ENCODE results near the gene DAZAP1. TPM values are rescaled to one million over a fixed set of nuclear protein-coding genes. Genes with fewer than 3 reads are reported as not detected.

Gene DAZAP1
- total and polyA plus RNA-seq, 4 donors = 5.4 to 45.0 (median 29.7) TPM

- Histone ChIP-seq H3K36me3 (ENCODE audit: control insufficient read depth in 4 of 4, insufficient read depth in 3 of 4, low read depth in 1 of 4, low read length in 3 of 4) (no peaks in the 10 kb centered on the region), H3K27me3 (ENCODE audit: control insufficient read depth in 4 of 4, insufficient read depth in 4 of 4, low read length in 3 of 4) (peaks cover 0 to 11% (median 7%) of the 10 kb centered on the region in 4 donors), H3K4me1 (ENCODE audit: control insufficient read depth in 4 of 4, insufficient read depth in 4 of 4, low read length in 3 of 4) (peaks cover 30 to 69% (median 44%) of the 10 kb centered on the region in 4 donors), H3K27ac (ENCODE audit: low read depth in 1 of 2, low read length in 2 of 2) (no peak overlapping the region), H3K9me3 (ENCODE audit: control insufficient read depth in 4 of 4, low read length in 3 of 4) (no peaks in the 10 kb centered on the region), H3K4me3 (ENCODE audit: low read depth in 1 of 3, low read length in 3 of 3) (peak overlapping the region in 1 of 3 donors; percentile 50), H3K9ac (ENCODE audit: low read depth in 1 of 2, low read length in 2 of 2) (no peak overlapping the region)
- WGBS = 3% methylated on average over 47 of the region's 47 CpGs
- DNase-seq (ENCODE audit: low spot score) = no peak
- TF ChIP-seq ATF3 (IDR thresholded peaks at IDR 0.05) (no peak), REST (IDR thresholded peaks at IDR 0.05) (no peak), TAF1 (conservative IDR thresholded peaks at IDR 0.05) (no peak), HNF4G (IDR thresholded peaks at IDR 0.05) (no peak), MAX (IDR thresholded peaks at IDR 0.05) (no peak), SP1 (IDR thresholded peaks at IDR 0.05) (no peak), CTCF (IDR thresholded peaks at IDR 0.05; ENCODE audit: low read depth, low read length, missing input control) (no peak), YY1 (IDR thresholded peaks at IDR 0.05) (no peak), HNF4A (conservative IDR thresholded peaks at IDR 0.05) (no peak), FOXA2 (IDR thresholded peaks at IDR 0.05) (no peak), EGR1 (IDR thresholded peaks at IDR 0.05; ENCODE audit: low read depth in 2 of 2) (no peak), ZBTB33 (IDR thresholded peaks at IDR 0.05) (no peak), RAD21 (IDR thresholded peaks at IDR 0.05) (no peak), FOXA1 (IDR thresholded peaks at IDR 0.05) (no peak), JUND (IDR thresholded peaks at IDR 0.05) (no peak), GABPA (IDR thresholded peaks at IDR 0.05 in 1 of 2, conservative IDR thresholded peaks at IDR 0.05 in 1 of 2) (no peak), RXRA (IDR thresholded peaks at IDR 0.05) (no peak), NR2F2 (IDR thresholded peaks at IDR 0.05) (no peak)
Measured at GRCh38 chr19:1468821-1469254, 61.5 kb downstream of the DAZAP1 start.
